Heart left ventricle (tissue), 16 donors: Measurements from ENCODE around the gene SPINK4. TPM values are rescaled to one million over a fixed set of nuclear protein-coding genes. Genes with fewer than 3 reads are reported as not detected.

Experiments
- ATAC-seq, 4 donors: fragments of 200-7000 bp; cut with Tn5 transposase; one replicate each; pipeline ENCODE4 v1.9.1; 2020 to 2022; ENCODE audit warnings: moderate library complexity in 4 of 4, mild to moderate bottlenecking in 3 of 4, moderate number of reproducible peaks in 1 of 4
- DNase-seq, 5 donors: peaks; one replicate each; pipeline ENCODE4 v3.0.0-alpha.2; 2020
- H3K27ac ChIP-seq, 12 donors: fragments of 200-600 bp; sonication (generic) in 4 of 12; one replicate each; pipeline versions ENCODE4 v1.5.0 to v1.8.0; 2016 to 2022; ENCODE audit warnings: mild to moderate bottlenecking in 2 of 12
- H3K27me3 ChIP-seq, 9 donors: fragments of 200-600 bp; sonication (generic) in 2 of 9; one replicate each; pipeline versions ENCODE4 v1.5.1 to v1.8.0; 2016 to 2022; ENCODE audit warnings: mild to moderate bottlenecking in 3 of 9
- H3K36me3 ChIP-seq, 9 donors: fragments of 200-600 bp; sonication (generic) in 2 of 9; one replicate each; pipeline versions ENCODE4 v1.5.0 to v1.8.0; 2018 to 2022; ENCODE audit warnings: mild to moderate bottlenecking in 2 of 9
- H3K4me1 ChIP-seq, 12 donors: fragments of 200-600 bp; sonication (generic) in 4 of 12; one replicate each; pipeline versions ENCODE4 v1.5.0 to v1.8.0; 2016 to 2022; ENCODE audit warnings: mild to moderate bottlenecking in 3 of 12
- H3K4me3 ChIP-seq, 12 donors: fragments of 200-600 bp; sonication (generic) in 4 of 12; one replicate each; pipeline versions ENCODE4 v1.5.0 to v1.8.0; 2017 to 2022; ENCODE audit warnings: mild to moderate bottlenecking in 9 of 12, moderate library complexity in 4 of 12
- H3K9me3 ChIP-seq, 12 donors: fragments of 200-600 bp; sonication (generic) in 4 of 12; one replicate each; pipeline versions ENCODE4 v1.5.0 to v1.8.0; 2016 to 2022; ENCODE audit warnings: mild to moderate bottlenecking in 1 of 12
- CTCF ChIP-seq, 12 donors: fragments of 200-600 bp; sonication (generic) in 4 of 12; IDR thresholded peaks; one replicate each; pipeline versions ENCODE4 v1.5.0 to v1.8.0; 2018 to 2022; ENCODE audit warnings: antibody characterized with exemption in 12 of 12, mild to moderate bottlenecking in 5 of 12
- POLR2A ChIP-seq, 2 donors: fragments of 450-650 bp; IDR thresholded peaks; one replicate each; pipeline ENCODE4 v1.6.1; 2017; ENCODE audit warnings: antibody characterized with exemption in 2 of 2, mild to moderate bottlenecking in 2 of 2, moderate library complexity in 2 of 2
- WGBS, 4 donors: extraction: QIAGEN DNeasy Blood & Tissue Kit in 2 of 4; methylation state at CpG; one replicate each; pipeline versions ENCODE4 v1.1.5 to v1.1.7; 2013 to 2018; 5-methylcytosine and 5-hydroxymethylcytosine counted together
- intact Hi-C, 10 donors: fragments of 100-400 bp; cut with DNase I; formaldehyde crosslinking; loops; one replicate each; pipeline versions ENCODE4 v1.11.1 to v1.14.2; 2022
- polyA plus RNA-seq, 2 donors: library from polyadenylated mRNA; stranded (reverse); fragments of 200-250 nt; gene quantifications; one replicate each; pipeline ENCODE4 v1.2.3, GENCODE V29; 2013
- total RNA-seq, 9 donors: library from RNA; depleted of rRNA in 2 of 9; stranded (reverse); fragments of >200 nt in 2 of 9; fragmentation: NEBNext Ultra II Directional in 3 of 9; extraction: Animal tissue kit (Norgen Biotek cat#: 25700) in 3 of 9; gene quantifications; one replicate each; pipeline versions ENCODE4 v1.1.0 to v1.2.4, GENCODE V29; 2016 to 2023
- donor health status: ischemic (EF 13 %, LVEDD 7.1; RV severe dilation, severe dysfunction).
- donor health status: healthy with polysubstance abuse.
- donor health status: DM: no; HTN: yes; CAD: no.
- donor health status: DM: no; HTN: no; CAD: no.
- donor health status: ischemic (EF 25% LVEDD 6.9; RV normal size, moderate dysfunction).
- donor health status: ischemic (EF 25% LVEDD 5.7; RV mildly dilated, moderate dysfunction).
- donor health status: healthy.
- donor health status: DM: yes; HTN: yes; CAD: no.
- donor health status: ischemic (EF 35%, LVEDD 5.7; RV mildly dilated, moderate dysfunction).
- donor health status: nonischemic (EF 11% LVEDD 7.7; RV severe dilation, severe dysfunction).
- donor health status: DM: yes; HTN: yes; CAD: no.
- donor health status: PGD.
- donor health status: ischemic (EF 29% LVEDD 5.4; RV normal size, mild dysfunction).
- donor health status: nonischemic (EF 23%, LVEDD 6.1; RV moderate dilation, normal function).

SPINK4 gene
- total and polyA plus RNA-seq, 11 donors, result not detected

- peaks cover 0 to 36% (median 23%) of the 10 kb centered on the region in 12 donors for H3K4me1 ChIP-seq
- TF ChIP-seq CTCF (IDR thresholded peaks at IDR 0.05), result peak; percentile 12 to 69 (median 33)
- peak; percentile 90 to 91 for TF ChIP-seq POLR2A (IDR thresholded peaks at IDR 0.05)
- intact Hi-C loops, result loop anchor here in 2 of 10 donors (1.0 to 5.0 kb wide), 3 partner anchors 23 to 97 kb away; partner anchors contain the start of genes B4GALT1 (in 1 of the 2) and NFX1 (in 1 of the 2)
- H3K27ac ChIP-seq, result peak within 1 kb of the TSS; percentile 76 to 99 (median 94)
- H3K9me3 ChIP-seq, result no peaks in the 10 kb centered on the region
- H3K36me3 ChIP-seq, result peaks cover 0 to 68% (median 64%) of the 10 kb centered on the region in 9 donors
- ATAC-seq, result peak; percentile 97 to 99 (median 98)
- WGBS, 4 donors, result 0 to 1% (median 1%) methylated on average over 22 to 67 of the region's 67 CpGs
- peak; percentile 99 to 100 (median 100) for DNase-seq
- peak within 1 kb of the TSS; percentile 66 to 97 (median 91) for H3K4me3 ChIP-seq
- no peaks in the 10 kb centered on the region for H3K27me3 ChIP-seq
Observed at GRCh38 chr9:33264473-33265177, 24.7 kb downstream of the SPINK4 start, which contains the start of the genes BAG1 and CHMP5. TSS of gene BAG1 (minus strand) at chr9:33264708. TSS of gene CHMP5 (plus strand) at chr9:33265049. CDS start at chr9:33265079, 30 bp downstream.

GRCh38 chr9:33265211-33265865 lies 25.4 kb downstream of the SPINK4 start:
- 22 to 24% (median 23%) methylated on average over 13 of the region's 13 CpGs for WGBS, 4 donors
- ATAC-seq (peak in 1 of 4 donors; percentile 0), DNase-seq (no peak)
- TF ChIP-seq CTCF (IDR thresholded peaks at IDR 0.05), result no peak
- no peak for TF ChIP-seq POLR2A (IDR thresholded peaks at IDR 0.05)
- no peaks in the 10 kb centered on the region for H3K9me3 ChIP-seq
- peak overlapping the region; percentile 52 to 97 (median 83) for H3K4me3 ChIP-seq
- peaks cover 0 to 36% (median 23%) of the 10 kb centered on the region in 12 donors for H3K4me1 ChIP-seq
- H3K27me3 ChIP-seq, result no peaks in the 10 kb centered on the region
- H3K36me3 ChIP-seq, result peaks cover 0 to 68% (median 64%) of the 10 kb centered on the region in 9 donors
- intact Hi-C loops, result loop anchor here in 2 of 10 donors (1.0 kb wide), 1 partner anchor 22 kb away; no protein-coding TSS in a partner anchor
- H3K27ac ChIP-seq, result peak overlapping the region; percentile 75 to 99 (median 89)

GRCh38 chr9:33267151-33267767 lies 27.3 kb downstream of the SPINK4 start:
- H3K27ac ChIP-seq, result no peak overlapping the region
- intact Hi-C loops, result no loop called here
- H3K4me3 ChIP-seq, result no peak overlapping the region
- H3K4me1 ChIP-seq, result peaks cover 0 to 36% (median 23%) of the 10 kb centered on the region in 12 donors
- no peaks in the 10 kb centered on the region for H3K27me3 ChIP-seq
- no peak for ATAC-seq
- H3K36me3 ChIP-seq, result peaks cover 0 to 68% (median 64%) of the 10 kb centered on the region in 9 donors
- no peaks in the 10 kb centered on the region for H3K9me3 ChIP-seq
- DNase-seq, result no peak
- TF ChIP-seq CTCF (IDR thresholded peaks at IDR 0.05) (no peak), POLR2A (IDR thresholded peaks at IDR 0.05) (no peak)
